Endothelial cell of umbilical vein (primary cell): Measurements from ENCODE around the gene CFD. TPM values are rescaled to one million over a fixed set of nuclear protein-coding genes. Genes with fewer than 3 reads are reported as not detected.

Experiments used
- BruUV-seq: library from RNA; stranded (reverse); fragments of 400-500 nt; replicated peaks from 2 replicates; lab custom pipeline; 2021; lab: Mats Ljungman, UMichigan
- CTCF ChIA-PET: fragments of 300-600, 350-600 bp; sonication (Branson Sonifier 250); formaldehyde crosslinking; loops from one replicate; lab custom pipeline; 2021; ENCODE audit warnings: antibody characterized with exemption, inconsistent platforms; lab: Charles Lee
- POLR2A ChIA-PET: fragments of 300-600, 350-600 bp; sonication (Branson Sonifier 250); formaldehyde crosslinking; loops from one replicate; lab custom pipeline; 2021; ENCODE audit warnings: antibody characterized with exemption, inconsistent platforms; lab: Charles Lee
- DNase-seq: peaks from one replicate; pipeline ENCODE4 v3.0.0-alpha.2; 2011; ENCODE audit warnings: low read depth, low spot score
- FAIRE-seq: peaks from 2 replicates; lab custom pipeline; 2011; peaks lifted over from hg19 to GRCh38; lab: Jason Lieb, UNC
- H2AFZ ChIP-seq: 2 replicates; pipeline ENCODE4 v1.6.0; 2012; ENCODE audit warnings: low read depth, low read length, control low read depth, inconsistent platforms
- H3K27ac ChIP-seq: 2 replicates; pipeline ENCODE4 v1.5.1; 2011; ENCODE audit warnings: low read depth, mild to moderate bottlenecking, control low read depth, low read length, moderate library complexity; ENCODE audit not compliant: insufficient read depth
- H3K27me3 ChIP-seq, 2 experiments: 2 replicates each; pipeline versions ENCODE4 v1.6.0 to v1.6.1; 2011; ENCODE audit warnings: low read length in 2 of 2, mixed read lengths in 1 of 2; ENCODE audit not compliant: control insufficient read depth in 2 of 2, insufficient read depth in 2 of 2
- H3K36me3 ChIP-seq, 2 experiments: 2 replicates in 1 of 2; 3 replicates in 1 of 2; pipeline ENCODE4 v1.5.1; 2011; ENCODE audit warnings: low read length in 2 of 2, mild to moderate bottlenecking in 1 of 2, moderate library complexity in 1 of 2; ENCODE audit not compliant: control insufficient read depth in 2 of 2, insufficient read depth in 2 of 2; ENCODE audit errors: extremely low read depth in 1 of 2
- H3K4me1 ChIP-seq: 3 replicates; pipeline ENCODE4 v1.5.1; 2011; ENCODE audit warnings: mild to moderate bottlenecking, low read length; ENCODE audit not compliant: control insufficient read depth, insufficient read depth; ENCODE audit errors: extremely low read depth
- H3K4me2 ChIP-seq: 2 replicates; pipeline ENCODE4 v1.6.1; 2011; ENCODE audit warnings: low read length, control low read depth, mixed read lengths; ENCODE audit not compliant: insufficient read depth
- H3K4me3 ChIP-seq, 3 experiments: fragments of 200-600 bp in 1 of 3; sonication (generic), shearing (Covaris generic) in 1 of 3; replicated peaks in 1 of 3; 2 replicates each; pipeline ENCODE4 v1.5.1; 2011 to 2016; ENCODE audit warnings: control low read depth in 3 of 3, low read length in 3 of 3, mild to moderate bottlenecking in 2 of 3, inconsistent platforms in 1 of 3, low read depth in 1 of 3, moderate library complexity in 1 of 3; ENCODE audit not compliant: insufficient read depth in 1 of 3
- H3K79me2 ChIP-seq: 2 replicates; pipeline ENCODE4 v1.6.0; 2012; ENCODE audit warnings: low read length, inconsistent platforms; ENCODE audit not compliant: control insufficient read depth, insufficient read depth
- H3K9ac ChIP-seq: replicated peaks from 2 replicates; pipeline ENCODE3; 2011; ENCODE audit warnings: low read length, control low read depth; ENCODE audit not compliant: insufficient read depth; ENCODE audit errors: extremely low read depth
- H3K9me1 ChIP-seq: replicated peaks from 3 replicates; pipeline ENCODE4 v1.6.0; 2011; ENCODE audit warnings: mild to moderate bottlenecking, low read length; ENCODE audit not compliant: control insufficient read depth, insufficient read depth; ENCODE audit errors: extremely low read depth
- H3K9me3 ChIP-seq: replicated peaks from 2 replicates; pipeline ENCODE4 v1.5.1; 2012; ENCODE audit warnings: low read length, inconsistent platforms; ENCODE audit not compliant: control insufficient read depth, insufficient read depth
- H4K20me1 ChIP-seq: replicated peaks from 2 replicates; pipeline ENCODE3; 2011; ENCODE audit warnings: mild to moderate bottlenecking, low read length; ENCODE audit not compliant: control insufficient read depth, insufficient read depth; ENCODE audit errors: extremely low read depth
- EZH2 ChIP-seq: IDR thresholded peaks from 2 replicates; pipeline ENCODE4 v1.6.1; 2012; ENCODE audit warnings: borderline replicate concordance, low read depth, mild to moderate bottlenecking, moderate library complexity, low read length, inconsistent platforms; ENCODE audit not compliant: severe bottlenecking
- FOS ChIP-seq: IDR thresholded peaks from 2 replicates; pipeline ENCODE4 v1.6.1; 2011; ENCODE audit warnings: mild to moderate bottlenecking, low read length, moderate library complexity, borderline replicate concordance; ENCODE audit not compliant: insufficient read depth
- GATA2 ChIP-seq: IDR thresholded peaks from 2 replicates; pipeline ENCODE4 v1.7.0; 2011; ENCODE audit warnings: low read depth, mild to moderate bottlenecking, moderate library complexity, mixed read lengths, low read length; ENCODE audit not compliant: insufficient read length, insufficient read depth
- JUN ChIP-seq: IDR thresholded peaks from 2 replicates; pipeline ENCODE4 v1.6.1; 2011; ENCODE audit warnings: borderline replicate concordance, low read depth; ENCODE audit not compliant: insufficient read length, insufficient read depth
- MYC ChIP-seq: IDR thresholded peaks from one replicate; pipeline ENCODE4 v1.6.1; 2011; ENCODE audit warnings: mild to moderate bottlenecking, low read depth, low read length
- POLR2A ChIP-seq: IDR thresholded peaks from 2 replicates; pipeline ENCODE4 v1.6.1; 2012; ENCODE audit warnings: low read depth, mild to moderate bottlenecking, control low read depth, low read length
- POLR2AphosphoS5 ChIP-seq: IDR thresholded peaks from 2 replicates; pipeline ENCODE4 v1.6.1; 2012; ENCODE audit warnings: low read depth, mild to moderate bottlenecking, control low read depth, low read length, moderate library complexity; ENCODE audit not compliant: insufficient read depth
- dilution Hi-C: fragments of 300-500 bp; cut with MboI; formaldehyde crosslinking; loops from one replicate; pipeline ENCODE4 v1.15.0; 2019; ENCODE audit warnings: low sequenced_read_pairs; ENCODE audit not compliant: extremely low pct_ligation_motif_present
- intact Hi-C: fragments of 100-400 bp; cut with micrococcal nuclease; formaldehyde crosslinking; loops from one replicate; pipeline ENCODE4 v1.10.0; 2022
- polyA plus RNA-seq, 4 experiments: library from polyadenylated mRNA; depleted of rRNA in 3 of 4; stranded (reverse) in 3 of 4; unstranded in 1 of 4; fragments of >200 nt; gene quantifications; 2 replicates each; pipeline versions ENCODE4 v1.2.1 to v1.2.3, GENCODE V29; 2011 to 2012; ENCODE audit warnings: missing spikeins in 1 of 4
- total RNA-seq: library from RNA; stranded (reverse); gene quantifications from 2 replicates; pipeline ENCODE4 v1.2.3, GENCODE V29; 2021
- TF ChIP-seq, protein P1 (sequence below), 2 donors: IDR thresholded peaks; 1 replicate in 1 of 2; 2 replicates in 1 of 2; pipeline ENCODE4 v1.5.1; 2011; ENCODE audit warnings: low read length in 2 of 2, mild to moderate bottlenecking in 2 of 2, moderate library complexity in 2 of 2, control low read depth in 1 of 2, inconsistent platforms in 1 of 2, low read depth in 1 of 2; ENCODE audit not compliant: insufficient read depth in 1 of 2; ENCODE audit errors: extremely low read depth in 1 of 2
- TF ChIP-seq, protein P2 (sequence below): IDR thresholded peaks from 2 replicates; pipeline ENCODE4 v1.6.1; 2011; ENCODE audit not compliant: insufficient read depth, insufficient read length

The CFD gene
- total and polyA plus RNA-seq, 2 donors (not counting 3 experiments of a cell fraction or from before 2014, with no cell fraction given), result 0.25 to 0.40 TPM

- CTCF ChIA-PET, result no interaction called here
- TF ChIP-seq FOS (no peak), POLR2AphosphoS5 (no peak), JUN (no peak), EZH2 (no peak), GATA2 (no peak), POLR2A (no peak), MYC (no peak)
- TF ChIP-seq, protein P1, sequence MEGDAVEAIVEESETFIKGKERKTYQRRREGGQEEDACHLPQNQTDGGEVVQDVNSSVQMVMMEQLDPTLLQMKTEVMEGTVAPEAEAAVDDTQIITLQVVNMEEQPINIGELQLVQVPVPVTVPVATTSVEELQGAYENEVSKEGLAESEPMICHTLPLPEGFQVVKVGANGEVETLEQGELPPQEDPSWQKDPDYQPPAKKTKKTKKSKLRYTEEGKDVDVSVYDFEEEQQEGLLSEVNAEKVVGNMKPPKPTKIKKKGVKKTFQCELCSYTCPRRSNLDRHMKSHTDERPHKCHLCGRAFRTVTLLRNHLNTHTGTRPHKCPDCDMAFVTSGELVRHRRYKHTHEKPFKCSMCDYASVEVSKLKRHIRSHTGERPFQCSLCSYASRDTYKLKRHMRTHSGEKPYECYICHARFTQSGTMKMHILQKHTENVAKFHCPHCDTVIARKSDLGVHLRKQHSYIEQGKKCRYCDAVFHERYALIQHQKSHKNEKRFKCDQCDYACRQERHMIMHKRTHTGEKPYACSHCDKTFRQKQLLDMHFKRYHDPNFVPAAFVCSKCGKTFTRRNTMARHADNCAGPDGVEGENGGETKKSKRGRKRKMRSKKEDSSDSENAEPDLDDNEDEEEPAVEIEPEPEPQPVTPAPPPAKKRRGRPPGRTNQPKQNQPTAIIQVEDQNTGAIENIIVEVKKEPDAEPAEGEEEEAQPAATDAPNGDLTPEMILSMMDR (IDR thresholded peaks at IDR 0.05; ENCODE audit: extremely low read depth in 1 of 2, insufficient read depth in 1 of 2, low read depth in 1 of 2, low read length in 2 of 2), result no peak
- TF ChIP-seq, protein P2, sequence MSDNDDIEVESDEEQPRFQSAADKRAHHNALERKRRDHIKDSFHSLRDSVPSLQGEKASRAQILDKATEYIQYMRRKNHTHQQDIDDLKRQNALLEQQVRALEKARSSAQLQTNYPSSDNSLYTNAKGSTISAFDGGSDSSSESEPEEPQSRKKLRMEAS, result no peak
These were observed 22.1 kb downstream of the CFD start for GRCh38 chr19:881385-882071.

More at GRCh38 chr19:881385-882071, 22.1 kb downstream of the CFD start:
- peaks cover 3 to 40% of the 10 kb centered on the region in 2 experiments for H3K36me3 ChIP-seq
- no peaks in the 10 kb centered on the region for H3K79me2 ChIP-seq
- H3K4me3 ChIP-seq, result no peak overlapping the region
- no peaks in the 10 kb centered on the region for H3K27me3 ChIP-seq
- H3K27ac ChIP-seq, result no peak overlapping the region
- BruUV-seq, result no TSS peak
- H3K4me1 ChIP-seq, result no peaks in the 10 kb centered on the region
- H2AFZ ChIP-seq, result no peak overlapping the region
- H3K9me1 ChIP-seq, result no peaks in the 10 kb centered on the region
- no peaks in the 10 kb centered on the region for H4K20me1 ChIP-seq
- intact Hi-C loops, result no loop called here
- H3K9me3 ChIP-seq, result no peaks in the 10 kb centered on the region
- no peak for DNase-seq
- no peak overlapping the region for H3K9ac ChIP-seq
- POLR2A ChIA-PET, result no interaction called here
- no peak for FAIRE-seq
- dilution Hi-C loops, result no loop called here
- H3K4me2 ChIP-seq, result no peak overlapping the region
